Stimulated activated CD4-positive, alpha-beta T cell treated with anti-CD3 and anti-CD28 coated beads, TNF-alpha, amount 100 ng/mL, for 4 hours (primary cell): ENCODE data around the gene SUCO.

Experiments used
- DNase-seq, 3 experiments: peaks; one replicate each; pipeline ENCODE4 v3.0.0-alpha.2; 2020; ENCODE audit warnings: low read depth in 3 of 3

SUCO gene

DNA sequence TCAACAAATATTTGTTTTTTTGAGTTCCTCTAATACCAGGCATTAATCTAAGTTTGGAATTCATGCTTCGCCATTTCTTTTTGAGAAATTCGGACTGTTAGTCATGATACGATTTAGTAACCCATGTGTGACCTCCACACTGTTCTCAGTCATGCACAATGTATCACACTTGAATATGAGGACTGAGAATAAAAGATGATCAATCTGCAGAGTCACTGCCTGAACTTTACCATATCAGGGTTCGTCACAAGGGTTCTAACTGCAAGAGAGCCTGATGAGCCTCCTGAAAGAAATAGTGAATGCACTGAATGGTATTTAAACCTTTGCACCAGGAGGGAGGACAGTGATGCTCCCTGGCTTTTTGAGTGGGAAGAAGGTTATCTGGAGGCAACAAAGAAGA is 115.0 kb downstream of the SUCO start:
- no peak for DNase-seq

DNA sequence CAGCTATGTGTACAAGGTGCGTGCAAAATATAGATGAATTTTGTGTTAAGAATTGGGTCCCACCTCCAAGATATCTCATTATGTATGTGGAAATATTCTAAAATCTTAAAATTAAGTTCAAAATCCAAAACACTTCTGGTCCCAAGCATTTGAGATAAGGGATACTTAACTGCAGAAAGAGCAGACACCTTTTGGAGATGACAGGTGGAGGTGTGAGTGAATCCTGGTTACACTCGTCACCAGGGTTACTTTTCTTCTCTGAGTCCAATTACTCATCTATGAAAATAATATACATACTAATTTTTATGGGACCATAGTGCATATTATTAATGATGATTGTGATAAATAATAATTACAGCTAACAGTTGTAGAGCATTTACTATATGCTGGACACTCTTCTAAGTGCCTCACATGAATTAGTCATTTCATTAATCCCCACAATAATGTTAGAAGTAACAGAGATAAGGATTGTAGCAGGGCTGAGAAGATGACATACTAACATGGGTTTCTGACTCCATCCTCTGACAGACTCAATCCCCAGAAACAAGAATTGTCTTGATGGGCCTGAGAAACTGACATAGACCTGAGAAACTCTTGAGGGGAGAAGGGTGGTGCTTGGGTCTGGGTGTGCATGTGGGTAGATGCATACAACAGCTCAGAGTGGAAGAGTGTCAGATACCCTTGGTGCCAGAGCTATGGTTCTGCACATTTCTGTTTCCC is 117.7 kb downstream of the SUCO start:
- no peak for DNase-seq

DNA sequence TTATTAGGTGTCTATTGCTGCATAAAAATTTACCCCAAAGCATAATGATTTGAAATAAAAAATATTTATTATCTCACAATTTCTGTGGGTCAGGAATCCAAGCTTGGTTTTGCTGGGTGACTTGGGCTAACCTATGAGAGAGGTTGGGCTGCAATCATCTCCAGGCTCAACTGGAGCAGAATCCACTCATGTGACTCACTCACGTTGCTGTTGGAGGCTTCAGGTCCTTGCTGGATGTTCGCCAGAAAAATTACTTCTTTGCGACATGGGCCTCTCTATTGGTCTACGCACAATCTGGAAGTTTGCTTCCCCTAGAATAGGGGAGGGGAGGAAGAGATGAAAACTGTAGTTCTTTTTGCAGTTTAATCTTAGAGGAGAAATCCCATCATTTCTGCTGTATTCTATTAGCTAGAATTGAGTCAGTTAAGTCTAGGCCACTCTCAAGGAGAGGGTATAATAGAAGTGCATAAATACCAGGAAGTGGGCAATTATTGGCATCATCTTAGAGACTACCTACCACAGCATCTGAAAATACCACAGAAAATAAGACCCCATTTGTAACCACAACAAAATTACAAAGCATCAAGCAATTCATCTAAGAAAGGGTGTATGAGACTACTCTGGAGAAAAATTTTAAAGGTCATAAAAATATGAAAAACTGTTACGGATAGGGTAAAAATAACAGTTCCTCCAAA is 120.2 kb downstream of the SUCO start:
- no peak for DNase-seq

DNA sequence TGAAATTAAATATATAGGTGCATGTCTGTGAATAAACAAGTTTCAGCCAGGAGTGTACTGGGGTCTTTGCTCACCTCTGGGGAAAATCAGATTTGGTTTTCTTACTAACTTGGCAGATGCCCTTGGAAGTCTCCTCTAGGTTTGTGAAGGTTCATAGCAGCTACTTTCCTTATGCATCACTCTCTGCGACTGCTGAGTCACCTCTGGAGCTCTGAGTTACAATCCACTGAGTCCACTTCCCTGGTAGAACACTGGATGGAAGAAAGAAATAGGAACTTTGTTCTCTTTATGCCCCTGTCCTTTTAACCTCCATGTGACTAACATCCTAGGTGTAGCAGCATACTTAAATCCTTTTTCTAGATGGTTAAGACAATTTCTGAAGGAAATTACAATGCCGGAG is 121.6 kb downstream of the SUCO start:
- DNase-seq: no peak

DNA sequence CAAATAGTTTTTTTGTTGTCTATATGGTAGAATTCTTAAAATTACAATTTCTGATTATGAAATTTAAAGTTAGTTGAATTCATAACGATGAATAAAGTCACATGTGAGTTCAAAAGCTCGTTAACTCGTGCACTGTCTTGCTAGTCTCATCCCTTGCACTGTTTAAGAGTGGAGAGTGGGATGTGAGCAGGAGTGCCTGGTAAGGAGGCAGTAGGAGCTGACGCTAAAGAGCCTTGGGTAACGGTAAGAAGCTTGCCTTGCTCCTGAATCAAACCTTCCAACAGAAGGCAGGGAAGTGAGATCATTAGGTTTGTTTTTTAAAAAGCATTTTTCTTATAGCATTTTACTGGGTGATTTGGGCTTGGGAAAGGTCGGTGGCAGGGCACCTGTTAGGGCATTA is 123.6 kb downstream of the SUCO start:
- DNase-seq: no peak

DNA sequence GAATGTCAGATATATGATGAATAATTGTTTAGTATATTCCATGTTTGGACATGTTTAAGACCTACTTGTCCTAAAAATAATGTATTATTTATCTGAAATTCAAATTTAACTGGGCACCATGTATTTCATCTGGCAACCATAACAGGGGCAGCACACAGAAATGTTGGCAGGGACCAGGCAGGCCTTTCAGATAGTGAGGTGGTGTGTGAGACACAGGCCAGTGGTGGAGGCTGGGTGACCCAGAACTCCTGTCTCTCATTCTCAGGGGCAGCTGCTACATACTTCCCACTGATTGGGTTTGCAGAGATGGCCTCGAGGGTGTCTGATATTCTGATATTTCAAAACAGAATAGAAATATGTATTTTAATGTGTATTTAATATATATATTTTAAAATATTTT is 124.6 kb downstream of the SUCO start:
- no peak for DNase-seq

DNA sequence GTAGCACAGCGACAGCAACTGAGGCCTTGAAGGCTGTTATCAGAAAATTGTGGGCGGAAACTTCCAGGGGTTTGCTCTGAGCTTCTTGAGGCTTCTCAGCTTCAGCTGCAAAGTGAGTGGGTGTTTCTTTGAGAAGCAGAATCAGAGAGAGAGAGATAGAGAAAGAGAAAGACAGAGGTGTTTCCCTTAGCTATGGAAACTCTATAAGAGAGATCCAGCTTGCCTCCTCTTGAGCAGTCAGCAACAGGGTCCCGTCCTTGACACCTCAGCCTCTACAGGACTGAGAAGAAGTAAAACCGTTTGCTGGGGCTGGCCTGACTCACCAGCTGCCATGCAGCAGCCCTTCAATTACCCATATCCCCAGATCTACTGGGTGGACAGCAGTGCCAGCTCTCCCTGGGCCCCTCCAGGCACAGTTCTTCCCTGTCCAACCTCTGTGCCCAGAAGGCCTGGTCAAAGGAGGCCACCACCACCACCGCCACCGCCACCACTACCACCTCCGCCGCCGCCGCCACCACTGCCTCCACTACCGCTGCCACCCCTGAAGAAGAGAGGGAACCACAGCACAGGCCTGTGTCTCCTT is 126.0 kb downstream of the SUCO start, which contains the start of gene FASLG:
Gene FASLG (plus strand): TSS at position 233 of the 583 bp plus-strand sequence. CDS start 99 bp downstream, at position 332.
- DNase-seq: peak; percentile 44 to 52 (median 52)

DNA sequence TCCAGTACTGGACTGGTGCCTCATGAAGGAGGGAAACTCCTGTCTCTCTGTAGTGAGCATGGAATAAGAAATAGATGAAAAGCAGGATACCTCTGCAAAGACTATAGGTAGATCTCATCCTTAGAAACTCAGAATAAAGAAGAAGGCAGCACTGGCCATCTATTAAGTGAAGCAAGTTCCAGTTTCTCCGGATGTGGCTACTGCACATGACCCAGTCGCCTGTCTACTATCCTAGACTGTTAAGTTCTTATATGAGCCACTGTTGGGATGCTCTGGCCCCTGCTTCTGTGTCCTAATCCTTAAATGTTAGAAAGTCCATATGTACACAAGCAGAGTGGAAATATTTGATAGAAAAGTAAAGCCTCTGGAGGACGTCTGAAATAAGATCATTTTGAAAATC is 128.2 kb downstream of the SUCO start:
- no peak for DNase-seq
